ENCODE measurements around the gene RTKN.
"Not testable (repeated sequence)": the region's sequence is repeated elsewhere in the genome, so short reads cannot be mapped to it uniquely, and the experiment has no call there.

Gene RTKN

GRCh38 chr2:74459503-74460118, 17.9 kb upstream of the RTKN start:
- not testable (repeated sequence) for H3K27me3 ChIP-seq (ENCODE audit: insufficient read depth, low read length); H3K9ac ChIP-seq (ENCODE audit: low read depth, low read length); H3K9me3 ChIP-seq (ENCODE audit: insufficient read depth, low read depth, low read length); H3K27ac ChIP-seq (ENCODE audit: low read length); H3K4me1 ChIP-seq (ENCODE audit: insufficient read depth, low read length)
- H3K4me3 ChIP-seq (ENCODE audit: low read length): peak overlapping the region; percentile 95; the same call in 1 of the 2 replicates
- peaks cover 18% of the 10 kb centered on the region for H3K36me3 ChIP-seq (ENCODE audit: insufficient read depth, low read depth, low read length)

GRCh38 chr2:74458938-74459363, 17.2 kb upstream of the RTKN start:
- Histone ChIP-seq H3K27ac (ENCODE audit: low read length) (no peak overlapping the region), H3K27me3 (ENCODE audit: insufficient read depth, low read length) (no peaks in the 10 kb centered on the region), H3K4me3 (ENCODE audit: low read length) (peak overlapping the region; percentile 95), H3K9me3 (ENCODE audit: insufficient read depth, low read depth, low read length) (no peaks in the 10 kb centered on the region), H3K36me3 (ENCODE audit: insufficient read depth, low read depth, low read length) (peaks cover 18% of the 10 kb centered on the region), H3K4me1 (ENCODE audit: insufficient read depth, low read length) (peaks cover 10% of the 10 kb centered on the region), H3K9ac (ENCODE audit: low read depth, low read length) (peak overlapping the region; percentile 96)

- Histone ChIP-seq H3K9ac (ENCODE audit: low read depth, low read length) (peak within 1 kb of the TSS; percentile 97), H3K4me1 (ENCODE audit: insufficient read depth, low read length) (peaks cover 10% of the 10 kb centered on the region), H3K27ac (ENCODE audit: low read length) (peak within 1 kb of the TSS; percentile 97), H3K4me3 (ENCODE audit: low read length) (peak within 1 kb of the TSS; percentile 95), H3K27me3 (ENCODE audit: insufficient read depth, low read length) (no peaks in the 10 kb centered on the region), H3K36me3 (ENCODE audit: insufficient read depth, low read depth, low read length) (peaks cover 17% of the 10 kb centered on the region), H3K9me3 (ENCODE audit: insufficient read depth, low read depth, low read length) (no peaks in the 10 kb centered on the region)
Observed at GRCh38 chr2:74458132-74458937, 16.6 kb upstream of the RTKN start, which contains the start of gene WBP1. TSS of gene WBP1 (plus strand) at chr2:74458438. CDS start at chr2:74458603, 165 bp downstream.

GRCh38 chr2:74457549-74458131, 15.9 kb upstream of the RTKN start:
- no peaks in the 10 kb centered on the region for H3K27me3 ChIP-seq (ENCODE audit: insufficient read depth, low read length)
- no peaks in the 10 kb centered on the region for H3K9me3 ChIP-seq (ENCODE audit: insufficient read depth, low read depth, low read length)
- peak overlapping the region; percentile 97 for H3K9ac ChIP-seq (ENCODE audit: low read depth, low read length)
- peak overlapping the region; percentile 95 for H3K4me3 ChIP-seq (ENCODE audit: low read length)
- peaks cover 10% of the 10 kb centered on the region for H3K36me3 ChIP-seq (ENCODE audit: insufficient read depth, low read depth, low read length)
- peaks cover 10% of the 10 kb centered on the region for H3K4me1 ChIP-seq (ENCODE audit: insufficient read depth, low read length)
- peak overlapping the region; percentile 97 for H3K27ac ChIP-seq (ENCODE audit: low read length)

- no peaks in the 10 kb centered on the region for H3K9me3 ChIP-seq (ENCODE audit: insufficient read depth, low read depth, low read length)
- peaks cover 10% of the 10 kb centered on the region for H3K4me1 ChIP-seq (ENCODE audit: insufficient read depth, low read length)
- H3K9ac ChIP-seq (ENCODE audit: low read depth, low read length): peak overlapping the region; percentile 97
- peak overlapping the region; percentile 95 for H3K4me3 ChIP-seq (ENCODE audit: low read length)
- no peaks in the 10 kb centered on the region for H3K27me3 ChIP-seq (ENCODE audit: insufficient read depth, low read length)
- peaks cover 5% of the 10 kb centered on the region; the same call in 1 of the 2 replicates for H3K36me3 ChIP-seq (ENCODE audit: insufficient read depth, low read depth, low read length)
- H3K27ac ChIP-seq (ENCODE audit: low read length): peak overlapping the region; percentile 18
Observed at GRCh38 chr2:74457129-74457548, 15.4 kb upstream of the RTKN start.

GRCh38 chr2:74454654-74455511, 13.1 kb upstream of the RTKN start, which contains the start of gene INO80B:
TSS of gene INO80B (plus strand) at chr2:74455087. CDS start at chr2:74455117, 30 bp downstream.
- Histone ChIP-seq H3K4me3 (ENCODE audit: low read length) (peak within 1 kb of the TSS; percentile 88), H3K36me3 (ENCODE audit: insufficient read depth, low read depth, low read length) (no peaks in the 10 kb centered on the region), H3K4me1 (ENCODE audit: insufficient read depth, low read length) (peaks cover 10% of the 10 kb centered on the region), H3K9me3 (ENCODE audit: insufficient read depth, low read depth, low read length) (no peaks in the 10 kb centered on the region), H3K27me3 (ENCODE audit: insufficient read depth, low read length) (no peaks in the 10 kb centered on the region), H3K9ac (ENCODE audit: low read depth, low read length) (peak within 1 kb of the TSS; percentile 66; the same call in 1 of the 2 replicates), H3K27ac (ENCODE audit: low read length) (peak within 1 kb of the TSS; percentile 32)

- Histone ChIP-seq H3K9me3 (ENCODE audit: insufficient read depth, low read depth, low read length) (no peaks in the 10 kb centered on the region), H3K4me1 (ENCODE audit: insufficient read depth, low read length) (peaks cover 3% of the 10 kb centered on the region; the same call in 1 of the 2 replicates), H3K36me3 (ENCODE audit: insufficient read depth, low read depth, low read length) (no peaks in the 10 kb centered on the region), H3K9ac (ENCODE audit: low read depth, low read length) (no peak overlapping the region), H3K4me3 (ENCODE audit: low read length) (no peak overlapping the region), H3K27me3 (ENCODE audit: insufficient read depth, low read length) (no peaks in the 10 kb centered on the region), H3K27ac (ENCODE audit: low read length) (no peak overlapping the region)
Observed at GRCh38 chr2:74450570-74451190, 8.9 kb upstream of the RTKN start.

- no peak overlapping the region for H3K9ac ChIP-seq (ENCODE audit: low read depth, low read length)
- H3K9me3 ChIP-seq (ENCODE audit: insufficient read depth, low read depth, low read length): no peaks in the 10 kb centered on the region
- H3K4me3 ChIP-seq (ENCODE audit: low read length): no peak overlapping the region
- H3K36me3 ChIP-seq (ENCODE audit: insufficient read depth, low read depth, low read length): no peaks in the 10 kb centered on the region
- no peak overlapping the region for H3K27ac ChIP-seq (ENCODE audit: low read length)
- H3K4me1 ChIP-seq (ENCODE audit: insufficient read depth, low read length): no peaks in the 10 kb centered on the region
- H3K27me3 ChIP-seq (ENCODE audit: insufficient read depth, low read length): peaks cover 9% of the 10 kb centered on the region; the same call in 1 of the 2 replicates
Observed at GRCh38 chr2:74448771-74449170, 7.0 kb upstream of the RTKN start.

GRCh38 chr2:74447230-74447999, 5.7 kb upstream of the RTKN start:
- H3K27me3 ChIP-seq (ENCODE audit: insufficient read depth, low read length): peaks cover 11% of the 10 kb centered on the region; the same call in 1 of the 2 replicates
- H3K27ac ChIP-seq (ENCODE audit: low read length): no peak overlapping the region
- H3K36me3 ChIP-seq (ENCODE audit: insufficient read depth, low read depth, low read length): no peaks in the 10 kb centered on the region
- no peak overlapping the region for H3K9ac ChIP-seq (ENCODE audit: low read depth, low read length)
- H3K9me3 ChIP-seq (ENCODE audit: insufficient read depth, low read depth, low read length): no peaks in the 10 kb centered on the region
- no peak overlapping the region for H3K4me3 ChIP-seq (ENCODE audit: low read length)
- H3K4me1 ChIP-seq (ENCODE audit: insufficient read depth, low read length): no peaks in the 10 kb centered on the region

Data from iPS-20b (cell line).